MM.1S (cell line): ENCODE measurements around the gene ADRA2B.

Experiments
- DNase-seq: peaks from one replicate; pipeline ENCODE4 v3.0.0-alpha.2; 2015
- H2AFZ ChIP-seq: fragments of 300-600 bp; sonication (generic); 2 replicates; pipeline ENCODE4 v1.6.0; 2016; ENCODE audit warnings: antibody characterized with exemption, low read length
- H3F3A ChIP-seq: fragments of 300-600 bp; sonication (generic); 2 replicates; pipeline ENCODE4 v1.6.1; 2016; ENCODE audit warnings: mild to moderate bottlenecking, antibody characterized with exemption, low read length, moderate library complexity, mixed read lengths; ENCODE audit not compliant: insufficient read depth
- H3K27ac ChIP-seq: fragments of 300-600 bp; sonication (generic); 2 replicates; pipeline ENCODE4 v1.5.1; 2016; ENCODE audit warnings: mild to moderate bottlenecking, low read length
- H3K27me3 ChIP-seq: fragments of 300-600 bp; sonication (generic); replicated peaks from 2 replicates; pipeline ENCODE4 v1.6.0; 2016; ENCODE audit warnings: low read length; ENCODE audit not compliant: insufficient read depth
- H3K36me3 ChIP-seq: fragments of 300-600 bp; sonication (generic); replicated peaks from 2 replicates; pipeline ENCODE4 v1.6.1; 2016; ENCODE audit warnings: mild to moderate bottlenecking, low read length, mixed read lengths; ENCODE audit not compliant: insufficient read depth
- H3K4me1 ChIP-seq: fragments of 300-600 bp; sonication (generic); 2 replicates; pipeline ENCODE4 v1.6.1; 2016; ENCODE audit warnings: low read length, mixed read lengths
- H3K4me2 ChIP-seq: fragments of 300-600 bp; sonication (generic); 2 replicates; pipeline ENCODE4 v1.6.0; 2016; ENCODE audit warnings: low read depth, low read length
- H3K4me3 ChIP-seq: fragments of 300-600 bp; sonication (generic); 2 replicates; pipeline ENCODE4 v1.5.1; 2016; ENCODE audit warnings: low read length, mixed read lengths
- H3K79me2 ChIP-seq: fragments of 300-600 bp; sonication (generic); 2 replicates; pipeline ENCODE4 v1.6.1; 2016; ENCODE audit warnings: mixed run types, low read length, mixed read lengths
- H3K9ac ChIP-seq: fragments of 300-600 bp; sonication (generic); 2 replicates; pipeline ENCODE4 v1.6.1; 2016; ENCODE audit warnings: low read length, mixed read lengths
- H3K9me2 ChIP-seq: fragments of 300-600 bp; sonication (generic); replicated peaks from 2 replicates; pipeline ENCODE4 v1.6.1; 2016; ENCODE audit warnings: mild to moderate bottlenecking, low read length, mixed read lengths; ENCODE audit not compliant: insufficient read depth
- H3K9me3 ChIP-seq: fragments of 300-600 bp; sonication (generic); replicated peaks from 2 replicates; pipeline ENCODE4 v1.6.1; 2016; ENCODE audit warnings: mild to moderate bottlenecking, low read length, mixed read lengths; ENCODE audit not compliant: insufficient read depth
- H4K20me1 ChIP-seq: fragments of 300-600 bp; sonication (generic); 2 replicates; pipeline ENCODE4 v1.6.1; 2016; ENCODE audit warnings: mild to moderate bottlenecking, low read length, moderate library complexity, mixed read lengths; ENCODE audit not compliant: insufficient read depth
- EZH2 ChIP-seq: fragments of 300-600 bp; sonication (generic); optimal IDR thresholded peaks from 2 replicates; pipeline ENCODE3; 2017; ENCODE audit warnings: low read depth, mild to moderate bottlenecking, antibody characterized with exemption, low read length, mixed read lengths
- EZH2phosphoT487 ChIP-seq: fragments of 300-600 bp; sonication (generic); IDR thresholded peaks from 2 replicates; pipeline ENCODE4 v1.6.1; 2018; ENCODE audit warnings: antibody characterized with exemption, low read length
- TF ChIP-seq, protein P1 (sequence below): fragments of 300-600 bp; sonication (generic); IDR thresholded peaks from 2 replicates; pipeline ENCODE4 v1.5.1; 2016; ENCODE audit warnings: antibody characterized with exemption, low read length, mixed read lengths

The ADRA2B gene

DNA sequence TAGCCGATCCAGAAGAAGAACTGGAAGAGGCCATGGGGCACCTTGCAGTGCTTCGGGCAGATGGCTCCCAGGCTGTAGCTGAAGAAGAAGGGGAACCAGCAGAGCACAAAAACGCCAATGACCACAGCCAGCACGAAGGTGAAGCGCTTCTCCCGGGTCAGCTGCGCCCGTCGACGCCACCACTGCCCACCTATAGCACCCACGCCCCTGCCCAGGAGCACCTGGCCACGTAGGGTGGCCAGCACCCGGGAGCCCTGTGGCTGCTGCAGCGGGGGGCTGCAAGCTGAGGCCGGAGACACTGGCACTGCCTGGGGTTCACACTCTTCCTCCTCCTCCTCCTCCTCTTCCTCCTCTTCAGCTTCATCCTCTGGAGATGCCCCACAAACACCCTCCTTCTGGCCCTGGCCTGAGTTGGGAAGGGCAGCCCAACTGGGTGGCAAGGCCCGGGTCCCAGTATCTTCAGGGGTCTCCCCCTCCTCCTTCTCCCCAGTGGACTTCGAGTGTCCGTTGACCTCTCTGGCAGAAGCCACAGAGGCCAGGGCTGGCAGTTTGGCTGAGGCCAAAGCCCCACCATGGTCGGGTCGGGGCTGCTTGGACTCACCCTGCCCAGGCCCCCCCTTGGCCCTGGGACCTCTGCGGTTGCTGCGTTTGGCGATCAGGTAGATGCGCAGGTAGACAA, 1.3 kb downstream of the ADRA2B start:
- Histone ChIP-seq H3K4me3 (no peak overlapping the region), H3K4me1 (0 out of 2 replicates have a peak, but pooled peaks cover 4% of the 10 kb centered on the region), H3K9me3 (no peaks in the 10 kb centered on the region), H3K9me2 (no peaks in the 10 kb centered on the region), H4K20me1 (no peaks in the 10 kb centered on the region), H3K9ac (no peak overlapping the region), H2AFZ (no peak overlapping the region), H3K36me3 (no peaks in the 10 kb centered on the region), H3F3A (no peaks in the 10 kb centered on the region), H3K27ac (no peak overlapping the region), H3K4me2 (no peak overlapping the region), H3K27me3 (peaks cover 35% of the 10 kb centered on the region), H3K79me2 (no peaks in the 10 kb centered on the region)
- no peak for DNase-seq
- TF ChIP-seq EZH2phosphoT487: no peak
- no peak for TF ChIP-seq EZH2
- TF ChIP-seq, protein P1, sequence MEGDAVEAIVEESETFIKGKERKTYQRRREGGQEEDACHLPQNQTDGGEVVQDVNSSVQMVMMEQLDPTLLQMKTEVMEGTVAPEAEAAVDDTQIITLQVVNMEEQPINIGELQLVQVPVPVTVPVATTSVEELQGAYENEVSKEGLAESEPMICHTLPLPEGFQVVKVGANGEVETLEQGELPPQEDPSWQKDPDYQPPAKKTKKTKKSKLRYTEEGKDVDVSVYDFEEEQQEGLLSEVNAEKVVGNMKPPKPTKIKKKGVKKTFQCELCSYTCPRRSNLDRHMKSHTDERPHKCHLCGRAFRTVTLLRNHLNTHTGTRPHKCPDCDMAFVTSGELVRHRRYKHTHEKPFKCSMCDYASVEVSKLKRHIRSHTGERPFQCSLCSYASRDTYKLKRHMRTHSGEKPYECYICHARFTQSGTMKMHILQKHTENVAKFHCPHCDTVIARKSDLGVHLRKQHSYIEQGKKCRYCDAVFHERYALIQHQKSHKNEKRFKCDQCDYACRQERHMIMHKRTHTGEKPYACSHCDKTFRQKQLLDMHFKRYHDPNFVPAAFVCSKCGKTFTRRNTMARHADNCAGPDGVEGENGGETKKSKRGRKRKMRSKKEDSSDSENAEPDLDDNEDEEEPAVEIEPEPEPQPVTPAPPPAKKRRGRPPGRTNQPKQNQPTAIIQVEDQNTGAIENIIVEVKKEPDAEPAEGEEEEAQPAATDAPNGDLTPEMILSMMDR: no peak

DNA sequence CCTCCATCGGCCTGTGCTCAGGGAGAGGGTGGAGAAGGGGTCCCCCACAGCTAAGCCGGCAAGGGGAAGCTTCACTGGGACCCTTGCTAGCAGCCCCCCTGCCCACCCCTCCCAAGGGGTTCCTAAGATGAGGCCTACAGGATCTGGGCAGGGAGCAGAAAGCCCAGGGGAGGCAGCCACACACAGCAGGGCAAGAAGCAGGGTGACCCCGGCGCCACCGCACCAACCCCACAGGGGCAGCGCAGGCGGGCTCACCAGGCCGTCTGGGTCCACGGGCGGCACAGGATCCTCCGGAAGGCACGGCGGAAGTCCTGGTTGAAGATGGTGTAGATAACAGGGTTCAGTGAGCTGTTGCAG, 1.8 kb downstream of the ADRA2B start:
- DNase-seq: no peak
- Histone ChIP-seq H3K27me3 (peaks cover 30% of the 10 kb centered on the region), H4K20me1 (no peaks in the 10 kb centered on the region), H3K4me2 (no peak overlapping the region), H3K4me1 (0 out of 2 replicates have a peak, but pooled peaks cover 4% of the 10 kb centered on the region), H3K27ac (no peak overlapping the region), H3F3A (no peaks in the 10 kb centered on the region), H3K9ac (no peak overlapping the region), H3K4me3 (no peak overlapping the region), H3K79me2 (no peaks in the 10 kb centered on the region), H2AFZ (no peak overlapping the region), H3K36me3 (no peaks in the 10 kb centered on the region), H3K9me3 (no peaks in the 10 kb centered on the region), H3K9me2 (no peaks in the 10 kb centered on the region)
- TF ChIP-seq EZH2phosphoT487 (no peak), EZH2 (no peak)
- TF ChIP-seq, protein P1: no peak

DNA sequence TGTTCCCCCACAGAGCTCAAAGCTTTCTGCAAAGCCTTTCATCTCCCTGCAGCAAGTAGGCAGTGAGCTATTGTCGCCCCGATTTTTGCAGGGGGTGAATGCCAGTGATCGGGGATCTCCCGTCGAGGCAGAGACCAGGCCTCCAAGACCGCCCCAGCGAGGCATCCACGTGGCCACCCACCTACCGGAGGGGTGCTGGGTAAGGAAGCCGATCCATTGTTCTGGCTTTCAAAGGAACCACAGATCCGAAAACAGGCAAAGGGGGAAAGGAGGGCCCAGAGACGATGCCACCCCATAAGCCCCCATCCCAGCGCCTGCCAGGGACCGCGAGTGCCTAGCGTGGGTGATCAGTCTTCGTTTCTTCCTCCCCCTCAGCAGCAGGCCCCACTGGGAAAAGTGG, 2.4 kb downstream of the ADRA2B start:
- H3K9me2 ChIP-seq: no peaks in the 10 kb centered on the region
- no peak overlapping the region for H2AFZ ChIP-seq
- H4K20me1 ChIP-seq: no peaks in the 10 kb centered on the region
- 0 out of 2 replicates have a peak, but pooled peaks cover 4% of the 10 kb centered on the region for H3K4me1 ChIP-seq
- H3K79me2 ChIP-seq: no peaks in the 10 kb centered on the region
- H3K36me3 ChIP-seq: no peaks in the 10 kb centered on the region
- no peaks in the 10 kb centered on the region for H3F3A ChIP-seq
- TF ChIP-seq EZH2: no peak
- no peak for TF ChIP-seq EZH2phosphoT487
- TF ChIP-seq, protein P1: no peak
- H3K9ac ChIP-seq: no peak overlapping the region
- no peak overlapping the region for H3K4me3 ChIP-seq
- peaks cover 24% of the 10 kb centered on the region; the same call in 1 of the 2 replicates for H3K27me3 ChIP-seq
- no peaks in the 10 kb centered on the region for H3K9me3 ChIP-seq
- no peak overlapping the region for H3K27ac ChIP-seq
- no peak for DNase-seq
- no peak overlapping the region for H3K4me2 ChIP-seq
